Testis (tissue), 3 donors: Measurements from ENCODE around the gene RHCE. TPM values are rescaled to one million over a fixed set of nuclear protein-coding genes. Genes with fewer than 3 reads are reported as not detected.

Experiments
- DNase-seq: peaks from one replicate; pipeline ENCODE4 v3.0.0-alpha.2; 2019
- H3K27ac ChIP-seq, 2 donors: fragments of 200-600 bp; sonication (generic); one replicate each; pipeline ENCODE4 v1.5.1; 2019
- H3K27me3 ChIP-seq: fragments of 200-600 bp; sonication (generic); one replicate; pipeline ENCODE4 v1.5.1; 2019
- H3K36me3 ChIP-seq: fragments of 200-600 bp; sonication (generic); one replicate; pipeline ENCODE4 v1.5.1; 2017; ENCODE audit warnings: low read depth; ENCODE audit errors: missing control alignments
- H3K4me1 ChIP-seq: fragments of 200-600 bp; sonication (generic); one replicate; pipeline ENCODE4 v1.5.1; 2019
- H3K4me3 ChIP-seq, 2 donors: fragments of 200-600 bp; sonication (generic); one replicate each; pipeline ENCODE4 v1.5.1; 2017 to 2019
- H3K9me3 ChIP-seq: fragments of 200-600 bp; sonication (generic); one replicate; pipeline ENCODE4 v1.5.1; 2017
- POLR2A ChIP-seq: fragments of 450-650 bp; IDR thresholded peaks from one replicate; pipeline ENCODE4 v1.6.1; 2017; ENCODE audit warnings: antibody characterized with exemption, mild to moderate bottlenecking, moderate library complexity
- WGBS, 2 donors: methylation state at CpG; one replicate each; pipeline ENCODE4 v1.1.5; 2018; 5-methylcytosine and 5-hydroxymethylcytosine counted together
- intact Hi-C: fragments of 100-400 bp; cut with DNase I; formaldehyde crosslinking; loops from one replicate; pipeline ENCODE4 v1.15.1; 2023; ENCODE audit warnings: low total_unique reads
- polyA plus RNA-seq: library from polyadenylated mRNA; stranded (reverse); fragments of 350-450 nt; fragmentation: Illumina TruSeq; extraction: RNeasy Lipid Tissue Mini Kit (QIAGEN cat#74804); gene quantifications from one replicate; pipeline ENCODE4 v1.2.3, GENCODE V29; 2014; ENCODE audit warnings: low read depth, low replicate concordance; ENCODE audit not compliant: insufficient read depth
- total RNA-seq, 2 donors: library from RNA; depleted of rRNA; stranded (reverse); fragments of >200 nt; gene quantifications; one replicate each; pipeline ENCODE4 v1.2.3, GENCODE V29; 2016
- TF ChIP-seq, protein P1 (sequence below), 3 experiments: fragments of 450-650 bp in 2 of 3; fragments of 200-600 bp in 1 of 3; sonication (generic) in 1 of 3; IDR thresholded peaks; one replicate each; pipeline ENCODE4 v1.5.1; 2016 to 2019; ENCODE audit warnings: antibody characterized with exemption in 3 of 3, mild to moderate bottlenecking in 2 of 3, moderate library complexity in 1 of 3

Gene RHCE
- total and polyA plus RNA-seq, 3 donors from 2014 or later = 1.2 to 4.2 (median 3.9) TPM

DNA sequence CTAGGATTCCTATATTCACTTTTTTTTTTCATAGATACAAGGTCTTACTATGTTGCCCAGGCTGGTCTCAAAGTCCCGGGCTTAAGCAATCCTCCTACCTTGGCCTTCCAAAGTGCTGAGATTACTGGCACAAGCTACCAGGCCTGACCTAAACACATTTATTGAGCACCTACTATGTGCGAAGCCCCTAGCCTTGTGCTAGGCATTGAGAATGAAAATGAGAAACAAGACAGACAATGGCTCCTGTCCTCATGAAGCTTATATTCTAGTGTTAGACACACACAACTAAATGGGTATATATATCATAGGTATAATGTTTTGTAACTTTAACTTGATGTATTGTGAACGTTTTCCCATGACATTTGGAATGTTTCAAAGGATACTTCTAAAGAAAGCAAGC lies 71.0 kb downstream of the RHCE start:
- TF ChIP-seq, protein P1, sequence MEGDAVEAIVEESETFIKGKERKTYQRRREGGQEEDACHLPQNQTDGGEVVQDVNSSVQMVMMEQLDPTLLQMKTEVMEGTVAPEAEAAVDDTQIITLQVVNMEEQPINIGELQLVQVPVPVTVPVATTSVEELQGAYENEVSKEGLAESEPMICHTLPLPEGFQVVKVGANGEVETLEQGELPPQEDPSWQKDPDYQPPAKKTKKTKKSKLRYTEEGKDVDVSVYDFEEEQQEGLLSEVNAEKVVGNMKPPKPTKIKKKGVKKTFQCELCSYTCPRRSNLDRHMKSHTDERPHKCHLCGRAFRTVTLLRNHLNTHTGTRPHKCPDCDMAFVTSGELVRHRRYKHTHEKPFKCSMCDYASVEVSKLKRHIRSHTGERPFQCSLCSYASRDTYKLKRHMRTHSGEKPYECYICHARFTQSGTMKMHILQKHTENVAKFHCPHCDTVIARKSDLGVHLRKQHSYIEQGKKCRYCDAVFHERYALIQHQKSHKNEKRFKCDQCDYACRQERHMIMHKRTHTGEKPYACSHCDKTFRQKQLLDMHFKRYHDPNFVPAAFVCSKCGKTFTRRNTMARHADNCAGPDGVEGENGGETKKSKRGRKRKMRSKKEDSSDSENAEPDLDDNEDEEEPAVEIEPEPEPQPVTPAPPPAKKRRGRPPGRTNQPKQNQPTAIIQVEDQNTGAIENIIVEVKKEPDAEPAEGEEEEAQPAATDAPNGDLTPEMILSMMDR (IDR thresholded peaks at IDR 0.05) = no peak
- no peak for TF ChIP-seq POLR2A
- no peak overlapping the region for H3K4me3 ChIP-seq
- no peaks in the 10 kb centered on the region for H3K27me3 ChIP-seq
- H3K27ac ChIP-seq = no peak overlapping the region
- 94 to 95% methylated on average over 3 of the region's 3 CpGs for WGBS, 2 donors
- no peaks in the 10 kb centered on the region for H3K36me3 ChIP-seq
- no peaks in the 10 kb centered on the region for H3K9me3 ChIP-seq
- no peaks in the 10 kb centered on the region for H3K4me1 ChIP-seq
- intact Hi-C loops = no loop called here
- DNase-seq = no peak

DNA sequence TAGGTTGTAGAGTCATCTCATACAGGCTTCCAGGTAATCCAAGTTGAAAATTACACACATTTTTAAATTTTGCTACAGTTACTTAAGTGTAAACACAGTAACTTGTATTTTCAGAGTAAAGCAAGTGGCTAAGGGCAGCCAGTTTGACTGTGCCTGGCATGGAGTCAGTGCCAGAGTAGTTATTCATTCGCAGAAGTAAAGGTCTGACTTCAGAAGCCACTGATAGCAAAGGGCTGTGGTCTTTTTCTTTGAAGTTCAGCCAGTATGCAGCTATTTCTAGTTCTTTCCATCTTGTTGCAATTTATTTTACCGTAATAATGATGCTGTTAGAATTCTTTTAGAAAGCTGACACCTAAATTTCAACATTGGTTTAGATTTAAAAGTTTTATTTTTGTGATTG lies 73.1 kb downstream of the RHCE start:
- H3K36me3 ChIP-seq = no peaks in the 10 kb centered on the region
- no peak overlapping the region for H3K27ac ChIP-seq
- no peak overlapping the region for H3K4me3 ChIP-seq
- no peaks in the 10 kb centered on the region for H3K4me1 ChIP-seq
- TF ChIP-seq POLR2A = no peak
- TF ChIP-seq, protein P1 (IDR thresholded peaks at IDR 0.05) = no peak
- no peak for DNase-seq
- no peaks in the 10 kb centered on the region for H3K9me3 ChIP-seq
- no peaks in the 10 kb centered on the region for H3K27me3 ChIP-seq
- WGBS, 2 donors = 86 to 88% methylated on average over 2 of the region's 2 CpGs
- intact Hi-C loops = no loop called here

DNA sequence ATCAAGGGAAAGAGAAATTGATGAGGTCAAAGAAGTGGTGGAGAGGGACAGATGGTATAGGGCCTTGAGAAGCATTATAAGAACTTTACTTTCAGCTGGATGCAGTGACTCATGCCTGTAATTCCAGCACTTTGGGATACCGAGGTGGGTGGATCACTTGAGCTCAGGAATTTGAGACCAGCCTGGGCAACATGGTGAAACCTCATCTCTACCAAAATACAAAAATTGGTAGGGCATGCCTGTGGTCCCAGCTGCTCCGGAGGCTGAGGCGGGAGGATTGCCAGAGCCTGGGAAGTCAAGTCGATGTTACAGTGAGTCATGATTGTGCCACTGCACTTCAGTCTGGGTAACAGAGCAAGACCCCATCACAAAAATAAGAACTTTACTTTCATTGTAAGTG lies 76.8 kb downstream of the RHCE start:
- H3K4me1 ChIP-seq = peaks cover 10% of the 10 kb centered on the region
- H3K4me3 ChIP-seq = no peak overlapping the region
- no peaks in the 10 kb centered on the region for H3K27me3 ChIP-seq
- no peak for TF ChIP-seq POLR2A
- TF ChIP-seq, protein P1 (IDR thresholded peaks at IDR 0.05) = no peak
- H3K9me3 ChIP-seq = no peaks in the 10 kb centered on the region
- 85 to 86% methylated on average over 4 of the region's 4 CpGs for WGBS, 2 donors
- H3K36me3 ChIP-seq = no peaks in the 10 kb centered on the region
- DNase-seq = no peak
- no peak overlapping the region for H3K27ac ChIP-seq
- intact Hi-C loops = no loop called here

DNA sequence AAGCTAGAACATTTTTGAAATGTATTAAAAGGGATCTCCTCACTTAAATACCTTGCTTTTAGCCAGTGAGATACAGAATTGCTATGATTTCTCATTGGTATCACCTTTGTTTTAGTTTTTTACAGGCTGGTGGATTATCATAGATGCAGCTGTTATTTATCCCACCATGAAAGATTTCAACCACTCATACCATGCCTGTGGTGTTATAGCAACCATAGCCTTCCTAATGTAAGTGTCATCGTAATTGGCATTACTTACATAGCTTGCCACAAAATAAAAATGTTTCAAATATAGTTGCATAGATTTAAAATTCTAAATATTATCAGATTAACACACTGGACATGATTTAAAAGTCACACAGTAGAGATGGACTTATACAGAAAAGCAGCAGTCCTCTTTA lies 77.8 kb downstream of the RHCE start:
- H3K4me1 ChIP-seq = peaks cover 10% of the 10 kb centered on the region
- no peak overlapping the region for H3K4me3 ChIP-seq
- H3K36me3 ChIP-seq = no peaks in the 10 kb centered on the region
- no peak for DNase-seq
- intact Hi-C loops = no loop called here
- 94 to 98% methylated on average over 1 of the region's 1 CpG for WGBS, 2 donors
- H3K9me3 ChIP-seq = no peaks in the 10 kb centered on the region
- no peak overlapping the region for H3K27ac ChIP-seq
- no peaks in the 10 kb centered on the region for H3K27me3 ChIP-seq
- TF ChIP-seq, protein P1 (IDR thresholded peaks at IDR 0.05) = no peak
- TF ChIP-seq POLR2A = no peak

DNA sequence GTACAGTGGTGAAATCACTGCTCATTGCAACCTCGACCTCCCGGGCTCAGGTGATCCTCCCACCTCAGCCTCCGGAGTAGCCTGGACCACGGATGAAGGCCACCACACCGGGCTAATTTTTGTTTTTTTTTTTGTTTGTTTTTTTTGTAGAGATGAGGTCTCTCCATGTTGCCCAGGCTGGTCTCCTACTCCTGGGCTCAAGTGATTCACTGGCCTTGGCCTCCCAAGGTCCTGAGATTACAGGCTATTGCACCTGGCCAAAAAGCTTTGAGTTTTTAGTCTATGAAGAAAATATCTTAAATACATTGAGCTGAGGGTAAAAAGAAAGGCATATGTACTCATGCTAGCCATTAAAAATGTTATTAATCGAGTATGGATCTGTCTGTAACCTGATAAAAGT lies 78.9 kb downstream of the RHCE start:
- no peak for DNase-seq
- intact Hi-C loops = no loop called here
- Histone ChIP-seq H3K36me3 (no peaks in the 10 kb centered on the region), H3K9me3 (no peaks in the 10 kb centered on the region), H3K27ac (no peak overlapping the region), H3K27me3 (no peaks in the 10 kb centered on the region), H3K4me3 (no peak overlapping the region), H3K4me1 (peaks cover 10% of the 10 kb centered on the region)
- 68 to 76% methylated on average over 6 of the region's 6 CpGs for WGBS, 2 donors
- TF ChIP-seq POLR2A = no peak
- TF ChIP-seq, protein P1 (IDR thresholded peaks at IDR 0.05) = no peak
